CD4-positive, alpha-beta T cell treated with Interleukin-6 for 4 hours (primary cell): Measurements from ENCODE around the gene FAF2.
"Not testable (repeated sequence)": the region's sequence is repeated elsewhere in the genome, so short reads cannot be mapped to it uniquely, and the experiment has no call there.

Experiments
- DNase-seq: peaks from one replicate; pipeline ENCODE4 v3.0.0-alpha.2; 2020; ENCODE audit warnings: mixed read lengths

FAF2 gene

GRCh38 chr5:176547802-176548201 is 99.6 kb downstream of the FAF2 start:
- DNase-seq, result no peak

- DNase-seq, result no peak
Observed at GRCh38 chr5:176548967-176549444, 100.8 kb downstream of the FAF2 start, which contains the start of gene CDHR2. TSS of gene CDHR2 (plus strand) at chr5:176549342. CDS start at chr5:176565353, 16,011 bp downstream.

GRCh38 chr5:176549871-176550270 is 101.7 kb downstream of the FAF2 start:
- DNase-seq, result no peak

GRCh38 chr5:176550275-176550831 is 102.2 kb downstream of the FAF2 start:
- DNase-seq, result no peak

GRCh38 chr5:176550937-176551336 is 102.8 kb downstream of the FAF2 start:
- not testable (repeated sequence) for DNase-seq

- DNase-seq, result no peak
Observed at GRCh38 chr5:176552332-176552869, 104.2 kb downstream of the FAF2 start.

GRCh38 chr5:176553260-176554085 is 105.3 kb downstream of the FAF2 start:
- no peak for DNase-seq

GRCh38 chr5:176557846-176558245 is 109.7 kb downstream of the FAF2 start:
- no peak for DNase-seq
